ENCODE measurements around the gene ARRB1. TPM values are rescaled to one million over a fixed set of nuclear protein-coding genes. Genes with fewer than 3 reads are reported as not detected.
A peak's percentile ranks its signal among the peaks of the same experiment; 100 is the strongest.

Gene ARRB1
- total RNA-seq, 1 donor: 14.5 TPM

DNA sequence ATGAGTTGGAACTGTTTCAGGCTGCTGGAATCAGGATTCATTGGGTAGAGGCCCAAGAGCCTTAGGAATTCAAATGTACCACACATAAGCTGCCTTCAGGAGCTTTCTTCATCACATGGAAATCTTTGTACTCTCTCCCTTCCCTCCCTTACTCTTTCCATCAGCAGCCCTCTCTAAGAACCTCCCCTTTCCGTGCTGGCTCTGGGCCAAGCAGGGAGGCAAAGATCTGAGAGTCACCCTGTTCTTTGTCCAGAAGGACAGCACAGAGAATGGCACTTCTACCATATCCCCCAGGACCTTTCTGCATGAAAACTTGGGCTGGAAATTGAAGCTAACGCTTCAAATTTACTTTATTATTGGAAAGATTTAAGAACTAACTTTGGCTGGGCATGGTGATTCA, 131.6 kb downstream of the ARRB1 start:
- Histone ChIP-seq H3K27me3 (ENCODE audit: insufficient read depth, low read length) (no peaks in the 10 kb centered on the region), H2AFZ (ENCODE audit: low read length) (no peak overlapping the region), H3K4me1 (ENCODE audit: insufficient read depth, low read length) (no peaks in the 10 kb centered on the region), H4K20me1 (ENCODE audit: insufficient read depth, low read length) (no peaks in the 10 kb centered on the region), H3K4me2 (ENCODE audit: insufficient read depth, low read length) (no peak overlapping the region), H3K27ac (ENCODE audit: low read depth, low read length) (no peak overlapping the region), H3K36me3 (ENCODE audit: insufficient read depth, low read length) (no peaks in the 10 kb centered on the region), H3K9me3 (ENCODE audit: low read depth, low read length) (no peaks in the 10 kb centered on the region), H3K4me3 (ENCODE audit: insufficient read depth, low read length) (no peak overlapping the region), H3K79me2 (ENCODE audit: insufficient read depth, low read length) (no peaks in the 10 kb centered on the region)
- TF ChIP-seq CTCF (IDR thresholded peaks at IDR 0.05; ENCODE audit: extremely low read depth, low read depth, low read length): no peak
- peak; percentile 6 for DNase-seq (ENCODE audit: insufficient read length, low spot score, missing footprints)

DNA sequence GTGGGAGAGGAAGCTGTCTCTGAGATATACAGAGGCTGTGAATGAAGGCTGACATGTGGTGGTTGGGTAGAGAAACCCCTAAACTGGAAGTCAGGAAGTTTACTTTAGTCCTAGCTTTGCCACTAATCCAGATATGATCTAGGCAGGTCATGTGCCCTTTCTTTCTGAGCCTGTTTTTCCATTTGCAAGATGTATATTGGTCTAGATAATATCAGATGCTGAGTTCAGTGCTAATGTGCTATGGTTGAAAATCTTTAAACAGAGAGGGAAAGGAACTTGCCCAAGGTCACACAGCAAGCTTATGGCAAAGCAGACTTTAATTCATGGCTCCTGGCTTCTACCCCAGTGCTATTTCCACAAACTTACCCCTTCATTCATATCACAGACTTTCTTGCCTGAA, 136.6 kb downstream of the ARRB1 start:
- no peaks in the 10 kb centered on the region for H4K20me1 ChIP-seq (ENCODE audit: insufficient read depth, low read length)
- no peaks in the 10 kb centered on the region for H3K79me2 ChIP-seq (ENCODE audit: insufficient read depth, low read length)
- H3K27ac ChIP-seq (ENCODE audit: low read depth, low read length): no peak overlapping the region
- H2AFZ ChIP-seq (ENCODE audit: low read length): no peak overlapping the region
- no peak overlapping the region for H3K4me2 ChIP-seq (ENCODE audit: insufficient read depth, low read length)
- no peak overlapping the region for H3K4me3 ChIP-seq (ENCODE audit: insufficient read depth, low read length)
- H3K9me3 ChIP-seq (ENCODE audit: low read depth, low read length): no peaks in the 10 kb centered on the region
- TF ChIP-seq CTCF (IDR thresholded peaks at IDR 0.05; ENCODE audit: extremely low read depth, low read depth, low read length): no peak
- DNase-seq (ENCODE audit: insufficient read length, low spot score, missing footprints): no peak
- H3K36me3 ChIP-seq (ENCODE audit: insufficient read depth, low read length): no peaks in the 10 kb centered on the region
- H3K4me1 ChIP-seq (ENCODE audit: insufficient read depth, low read length): no peaks in the 10 kb centered on the region
- no peaks in the 10 kb centered on the region for H3K27me3 ChIP-seq (ENCODE audit: insufficient read depth, low read length)

DNA sequence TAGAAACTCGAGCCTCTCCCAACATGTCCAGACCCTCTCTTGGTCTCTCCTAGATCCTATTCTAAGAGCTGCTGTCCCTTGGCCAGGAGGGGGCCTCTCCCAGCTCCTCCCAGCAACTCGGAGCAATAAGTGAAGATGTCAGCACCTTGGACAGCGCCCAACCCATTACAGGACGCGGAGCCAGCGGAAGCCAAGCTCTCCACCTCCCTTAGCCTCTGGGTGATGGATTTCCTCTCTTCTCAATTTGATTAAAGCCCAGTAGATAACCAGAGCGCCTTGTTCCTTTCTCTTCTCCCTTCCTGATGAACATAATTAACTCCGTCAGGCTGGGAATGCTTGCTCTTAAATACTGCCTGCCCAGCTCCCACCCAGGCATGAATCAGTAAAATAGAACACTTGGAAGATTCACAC, 137.0 kb downstream of the ARRB1 start:
- TF ChIP-seq CTCF (IDR thresholded peaks at IDR 0.05; ENCODE audit: extremely low read depth, low read depth, low read length): peak; percentile 49
- Histone ChIP-seq H3K79me2 (ENCODE audit: insufficient read depth, low read length) (no peaks in the 10 kb centered on the region), H3K9me3 (ENCODE audit: low read depth, low read length) (no peaks in the 10 kb centered on the region), H3K4me3 (ENCODE audit: insufficient read depth, low read length) (no peak overlapping the region), H3K27me3 (ENCODE audit: insufficient read depth, low read length) (no peaks in the 10 kb centered on the region), H3K4me2 (ENCODE audit: insufficient read depth, low read length) (no peak overlapping the region), H3K36me3 (ENCODE audit: insufficient read depth, low read length) (no peaks in the 10 kb centered on the region), H2AFZ (ENCODE audit: low read length) (no peak overlapping the region), H3K27ac (ENCODE audit: low read depth, low read length) (no peak overlapping the region), H3K4me1 (ENCODE audit: insufficient read depth, low read length) (no peaks in the 10 kb centered on the region), H4K20me1 (ENCODE audit: insufficient read depth, low read length) (no peaks in the 10 kb centered on the region)
- peak; percentile 92 for DNase-seq (ENCODE audit: insufficient read length, low spot score, missing footprints)

Small RNA genes within 50 kb of the gene (small RNA-seq; reads per million reads assigned to genes)
- gene MIR326: not detected
- not detected for gene SNORD15A

Other genes starting within 250 kb of the ARRB1 start
- gene SLCO2B1, start 200.6 kb downstream of the ARRB1 start, total RNA-seq: under 0.01 and 0.72 TPM in 2 replicates
- not detected in 2 replicates for gene TPBGL, start 110.9 kb downstream of the ARRB1 start, total RNA-seq
- gene RPS3, start 47.9 kb upstream of the ARRB1 start, total RNA-seq: 1,511 and 1,512 TPM in 2 replicates
- 2.4 and 4.3 TPM in 2 replicates for gene KLHL35, start 81.5 kb upstream of the ARRB1 start, total RNA-seq
- gene GDPD5, start 174.3 kb upstream of the ARRB1 start, total RNA-seq: 13.4 and 14.1 TPM in 2 replicates
- gene SERPINH1, start 210.6 kb upstream of the ARRB1 start, total RNA-seq: 1,145 and 1,318 TPM in 2 replicates